IMR-90 (cell line): ENCODE data around the gene TKFC. TPM values are rescaled to one million over a fixed set of nuclear protein-coding genes. Genes with fewer than 3 reads are reported as not detected.

Experiments
- ATAC-seq: fragments of 200-7000 bp; cut with Tn5 transposase; 2 replicates; pipeline ENCODE4 v1.9.1; 2020; ENCODE audit warnings: low read depth, mild to moderate bottlenecking, moderate library complexity
- BruUV-seq: library from RNA; stranded (reverse); fragments of 400-500 nt; replicated peaks from 2 replicates; lab custom pipeline; 2021; lab: Mats Ljungman, UMichigan
- CTCF ChIA-PET: fragments of 300-600 bp; formaldehyde crosslinking; extraction: SDS; loops from one replicate; lab custom pipeline; 2021; ENCODE audit warnings: antibody characterized with exemption; lab: Yijun Ruan, JAX
- POLR2A ChIA-PET: fragments of 300-600 bp; sonication (Branson Sonifier 250); formaldehyde crosslinking; loops from one replicate; lab custom pipeline; 2022; ENCODE audit warnings: antibody characterized with exemption; ENCODE audit not compliant: unreplicated experiment; lab: Charles Lee
- DNase-seq: peaks from one replicate; pipeline ENCODE4 v3.0.0; 2013
- H2AFZ ChIP-seq: replicated peaks from 2 replicates; pipeline ENCODE3; 2013; ENCODE audit warnings: low read length, mild to moderate bottlenecking; ENCODE audit not compliant: poor library complexity
- H2AK5ac ChIP-seq: 2 replicates; pipeline ENCODE4 v1.6.1; 2013; ENCODE audit warnings: low read depth, low read length, inconsistent platforms
- H2AK9ac ChIP-seq: replicated peaks from 2 replicates; pipeline ENCODE3; 2013; ENCODE audit warnings: mild to moderate bottlenecking, low read depth, low read length, moderate library complexity; ENCODE audit not compliant: poor library complexity
- H2BK120ac ChIP-seq: 2 replicates; pipeline ENCODE4 v1.6.1; 2013; ENCODE audit warnings: low read depth, low read length, inconsistent platforms
- H2BK15ac ChIP-seq: 3 replicates; pipeline ENCODE4 v1.6.1; 2013; ENCODE audit warnings: low read depth, low read length, inconsistent platforms
- H2BK20ac ChIP-seq: 2 replicates; pipeline ENCODE4 v1.6.1; 2013; ENCODE audit warnings: low read depth, mild to moderate bottlenecking, inconsistent platforms, low read length, moderate library complexity
- H2BK5ac ChIP-seq: 2 replicates; pipeline ENCODE4 v1.6.1; 2013; ENCODE audit warnings: mild to moderate bottlenecking, low read depth, low read length, inconsistent platforms; ENCODE audit not compliant: poor library complexity, severe bottlenecking
- H3K14ac ChIP-seq: replicated peaks from 2 replicates; pipeline ENCODE4 v1.6.1; 2013; ENCODE audit warnings: low read depth, low read length, inconsistent platforms
- H3K18ac ChIP-seq: 2 replicates; pipeline ENCODE4 v1.6.1; 2013; ENCODE audit warnings: low read depth, low read length, control low read depth
- H3K23ac ChIP-seq: 2 replicates; pipeline ENCODE4 v1.6.1; 2013; ENCODE audit warnings: low read depth, low read length, inconsistent platforms
- H3K27ac ChIP-seq: 2 replicates; pipeline ENCODE4 v1.5.1; 2013; ENCODE audit warnings: mild to moderate bottlenecking, control low read depth, low read length; ENCODE audit not compliant: insufficient read depth
- H3K27me3 ChIP-seq: 2 replicates; pipeline ENCODE4 v1.6.1; 2013; ENCODE audit warnings: low read length; ENCODE audit not compliant: control insufficient read depth, insufficient read depth
- H3K36me3 ChIP-seq: 2 replicates; pipeline ENCODE4 v1.6.1; 2013; ENCODE audit warnings: low read length, mixed read lengths; ENCODE audit not compliant: control insufficient read depth, insufficient read depth
- H3K4ac ChIP-seq: 2 replicates; pipeline ENCODE4 v1.6.1; 2013; ENCODE audit warnings: low read depth, low read length, inconsistent platforms
- H3K4me1 ChIP-seq: 2 replicates; pipeline ENCODE4 v1.6.1; 2013; ENCODE audit warnings: low read length, mixed read lengths; ENCODE audit not compliant: control insufficient read depth, insufficient read depth
- H3K4me2 ChIP-seq: 2 replicates; pipeline ENCODE4 v1.6.1; 2013; ENCODE audit warnings: low read depth, mild to moderate bottlenecking, control low read depth, low read length, moderate library complexity
- H3K4me3 ChIP-seq: 2 replicates; pipeline ENCODE4 v1.5.1; 2013; ENCODE audit warnings: low read depth, mild to moderate bottlenecking, control low read depth, low read length, moderate library complexity; ENCODE audit not compliant: insufficient read depth
- H3K56ac ChIP-seq: 2 replicates; pipeline ENCODE4 v1.6.1; 2013; ENCODE audit warnings: low read length, inconsistent platforms; ENCODE audit not compliant: insufficient read depth; ENCODE audit errors: extremely low read depth
- H3K79me1 ChIP-seq, 2 experiments: 2 replicates each; pipeline ENCODE4 v1.6.1; 2013; ENCODE audit warnings: low read length in 2 of 2, inconsistent platforms in 1 of 2, low read depth in 1 of 2
- H3K9ac ChIP-seq: 2 replicates; pipeline ENCODE4 v1.6.1; 2013; ENCODE audit warnings: low read depth, low read length, control low read depth
- H3K9me1 ChIP-seq: 2 replicates; pipeline ENCODE4 v1.6.1; 2013; ENCODE audit warnings: low read length, inconsistent platforms; ENCODE audit not compliant: insufficient read depth
- H3K9me3 ChIP-seq: 2 replicates; pipeline ENCODE4 v1.6.1; 2013; ENCODE audit warnings: low read length; ENCODE audit not compliant: control insufficient read depth, insufficient read depth
- H4K20me1 ChIP-seq: 2 replicates; pipeline ENCODE4 v1.6.1; 2013; ENCODE audit warnings: low read length, inconsistent platforms; ENCODE audit not compliant: insufficient read depth
- H4K5ac ChIP-seq: 2 replicates; pipeline ENCODE4 v1.6.1; 2013; ENCODE audit warnings: mild to moderate bottlenecking, low read depth, low read length, control low read depth
- H4K8ac ChIP-seq, 2 experiments: 2 replicates each; pipeline ENCODE4 v1.6.1; 2013; ENCODE audit warnings: low read depth in 2 of 2, low read length in 2 of 2, control low read depth in 1 of 2, inconsistent platforms in 1 of 2
- H4K91ac ChIP-seq: 2 replicates; pipeline ENCODE4 v1.6.1; 2013; ENCODE audit warnings: low read depth, low read length, inconsistent platforms; ENCODE audit not compliant: insufficient read depth
- BHLHE40 ChIP-seq: fragments of 150-350 bp; IDR thresholded peaks from 2 replicates; pipeline ENCODE4 v1.6.1; 2016; ENCODE audit warnings: mild to moderate bottlenecking, low read depth, low read length
- CEBPB ChIP-seq: IDR thresholded peaks from 2 replicates; pipeline ENCODE4 v1.6.1; 2012; ENCODE audit warnings: low read depth, low read length, improper control_type of control experiment
- MAFK ChIP-seq: IDR thresholded peaks from 2 replicates; pipeline ENCODE4 v1.6.1; 2012; ENCODE audit warnings: low read depth, low read length, improper control_type of control experiment
- MAZ ChIP-seq: IDR thresholded peaks from 2 replicates; pipeline ENCODE4 v1.6.1; 2012; ENCODE audit warnings: low read depth, mild to moderate bottlenecking, low read length, improper control_type of control experiment, moderate library complexity, borderline replicate concordance
- MXI1 ChIP-seq: IDR thresholded peaks from 2 replicates; pipeline ENCODE4 v1.6.1; 2012; ENCODE audit warnings: low read depth, mild to moderate bottlenecking, low read length, moderate library complexity, borderline replicate concordance
- POLR2A ChIP-seq: IDR thresholded peaks from 2 replicates; pipeline ENCODE4 v1.6.1; 2012; ENCODE audit warnings: mild to moderate bottlenecking, low read depth, low read length
- RCOR1 ChIP-seq: IDR thresholded peaks from 2 replicates; pipeline ENCODE4 v1.6.1; 2012; ENCODE audit warnings: mild to moderate bottlenecking, low read length, improper control_type of control experiment; ENCODE audit not compliant: insufficient replicate concordance
- RFX5 ChIP-seq: IDR thresholded peaks from 2 replicates; pipeline ENCODE4 v1.8.0; 2012; ENCODE audit warnings: low read depth, mild to moderate bottlenecking, low read length, moderate library complexity
- SMC3 ChIP-seq: fragments of 150-350 bp; IDR thresholded peaks from 2 replicates; pipeline ENCODE4 v1.6.1; 2016; ENCODE audit warnings: low read depth, mild to moderate bottlenecking, antibody characterized with exemption, low read length, moderate library complexity
- WGBS, 2 experiments: methylation state at CpG; one replicate each; pipeline versions ENCODE4 v1.1.5 to v1.1.7; 2013; ENCODE audit warnings: missing lambda C conversion rate in 2 of 2; ENCODE audit not compliant: insufficient read length in 1 of 2; ENCODE audit errors: extremely low coverage in 2 of 2; 5-methylcytosine and 5-hydroxymethylcytosine counted together
- dilution Hi-C: fragments of 300-500 bp; cut with HindIII; formaldehyde crosslinking; loops from one replicate; pipeline ENCODE4 v1.14.3; 2018; ENCODE audit warnings: low sequenced_read_pairs; ENCODE audit not compliant: unreplicated experiment
- in situ Hi-C: fragments of 300-500 bp; cut with MboI; formaldehyde crosslinking; loops from 3 replicates; pipeline ENCODE4 v1.14.3; 2019; ENCODE audit warnings: low sequenced_read_pairs, inconsistent platforms, mixed read lengths
- intact Hi-C: fragments of 100-400 bp; cut with micrococcal nuclease; formaldehyde crosslinking; loops from 2 replicates; pipeline ENCODE4 v1.10.0; 2022
- polyA plus RNA-seq, 3 experiments: library from polyadenylated mRNA; depleted of rRNA; stranded (reverse); fragments of >200 nt; gene quantifications; 2 replicates each; pipeline ENCODE4 v1.2.3, GENCODE V29; 2012; ENCODE audit warnings: low replicate concordance in 1 of 3
- total RNA-seq: library from RNA; depleted of rRNA; stranded (reverse); fragments of >200 nt; gene quantifications from 2 replicates; pipeline ENCODE4 v1.2.3, GENCODE V29; 2012
- TF ChIP-seq, protein P1 (sequence below): fragments of 150-350 bp; IDR thresholded peaks from 2 replicates; pipeline ENCODE4 v1.6.1; 2016; ENCODE audit warnings: low read depth, mild to moderate bottlenecking, low read length, moderate library complexity, borderline replicate concordance
- TF ChIP-seq, protein P2 (sequence below): fragments of 150-350 bp; IDR thresholded peaks from 2 replicates; pipeline ENCODE4 v1.6.1; 2017; ENCODE audit warnings: mild to moderate bottlenecking, antibody characterized with exemption, low read length, low read depth

Gene TKFC
- total and polyA plus RNA-seq, 2 of the 4 experiments (the other 2 are of a cell fraction): 10.4 to 30.8 TPM

DNA sequence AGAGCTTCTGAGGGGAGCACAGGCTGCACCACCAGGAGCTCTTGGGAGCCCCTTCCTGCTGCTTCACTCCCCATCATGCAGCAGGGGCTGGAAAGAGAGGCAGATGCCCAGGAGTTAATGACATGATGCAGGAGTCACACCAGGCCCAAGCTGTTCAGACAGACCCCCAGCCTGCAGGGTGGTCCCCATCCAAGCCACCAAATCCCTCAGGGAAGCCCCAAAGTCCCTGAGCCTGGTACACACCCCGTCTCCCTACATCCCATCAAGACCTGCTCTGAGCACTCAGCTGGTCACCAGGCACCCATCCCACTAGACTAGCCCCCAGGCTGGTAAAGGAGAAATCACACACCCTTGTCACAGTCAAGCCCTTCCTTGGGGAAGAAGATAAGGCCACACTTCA is 17.3 kb downstream of the TKFC start:
- WGBS, 2 experiments: no CpG with 5 or more reads among the region's 1 CpG

More for the DNA sequence above, 17.3 kb downstream of the TKFC start:
- Histone ChIP-seq H3K4me1 (no peaks in the 10 kb centered on the region), H3K23ac (no peak overlapping the region), H2BK15ac (no peak overlapping the region), H3K18ac (no peak overlapping the region), H3K9ac (no peak overlapping the region), H3K27ac (no peak overlapping the region), H4K5ac (no peak overlapping the region), H4K8ac (no peak overlapping the region), H2AK9ac (no peak overlapping the region), H2BK20ac (no peak overlapping the region), H2BK120ac (no peak overlapping the region), H3K4me3 (no peak overlapping the region), H3K14ac (no peak overlapping the region), H2BK5ac (no peak overlapping the region), H3K56ac (no peak overlapping the region), H3K79me1 (no peaks in the 10 kb centered on the region; a peak in 2 of 4 replicates), H4K91ac (no peak overlapping the region), H2AK5ac (no peak overlapping the region), H2AFZ (no peak overlapping the region), H3K36me3 (peaks cover 48% of the 10 kb centered on the region), H3K4ac (no peak overlapping the region), H3K9me3 (no peaks in the 10 kb centered on the region), H3K4me2 (no peak overlapping the region), H3K27me3 (no peaks in the 10 kb centered on the region), H4K20me1 (no peaks in the 10 kb centered on the region), H3K9me1 (peaks cover 5% of the 10 kb centered on the region; the same call in 1 of the 2 replicates)
- ChIA-PET CTCF (no interaction called here), POLR2A (no interaction called here)
- in situ Hi-C loops: no loop called here
- ATAC-seq: no peak
- intact Hi-C loops: no loop called here
- dilution Hi-C loops: no loop called here
- no peak for DNase-seq
- no TSS peak for BruUV-seq
- TF ChIP-seq MXI1 (no peak), MAZ (no peak), CEBPB (no peak), POLR2A (no peak), MAFK (no peak), BHLHE40 (no peak), RCOR1 (no peak), RFX5 (no peak), SMC3 (no peak)
- TF ChIP-seq, protein P1, sequence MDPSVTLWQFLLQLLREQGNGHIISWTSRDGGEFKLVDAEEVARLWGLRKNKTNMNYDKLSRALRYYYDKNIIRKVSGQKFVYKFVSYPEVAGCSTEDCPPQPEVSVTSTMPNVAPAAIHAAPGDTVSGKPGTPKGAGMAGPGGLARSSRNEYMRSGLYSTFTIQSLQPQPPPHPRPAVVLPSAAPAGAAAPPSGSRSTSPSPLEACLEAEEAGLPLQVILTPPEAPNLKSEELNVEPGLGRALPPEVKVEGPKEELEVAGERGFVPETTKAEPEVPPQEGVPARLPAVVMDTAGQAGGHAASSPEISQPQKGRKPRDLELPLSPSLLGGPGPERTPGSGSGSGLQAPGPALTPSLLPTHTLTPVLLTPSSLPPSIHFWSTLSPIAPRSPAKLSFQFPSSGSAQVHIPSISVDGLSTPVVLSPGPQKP: no peak
- TF ChIP-seq, protein P2, sequence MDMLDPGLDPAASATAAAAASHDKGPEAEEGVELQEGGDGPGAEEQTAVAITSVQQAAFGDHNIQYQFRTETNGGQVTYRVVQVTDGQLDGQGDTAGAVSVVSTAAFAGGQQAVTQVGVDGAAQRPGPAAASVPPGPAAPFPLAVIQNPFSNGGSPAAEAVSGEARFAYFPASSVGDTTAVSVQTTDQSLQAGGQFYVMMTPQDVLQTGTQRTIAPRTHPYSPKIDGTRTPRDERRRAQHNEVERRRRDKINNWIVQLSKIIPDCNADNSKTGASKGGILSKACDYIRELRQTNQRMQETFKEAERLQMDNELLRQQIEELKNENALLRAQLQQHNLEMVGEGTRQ: no peak
